HG02623 (cell line): ENCODE results near the gene PDLIM7.

ENCODE experiments used
- ATAC-seq: cut with Tn5 transposase; IDR thresholded peaks from one replicate; pipeline ENCODE4 v1.9.1; 2021; ENCODE audit warnings: moderate library complexity; ENCODE audit not compliant: unreplicated experiment

The PDLIM7 gene

GRCh38 chr5:177507596-177508220 is 10.3 kb upstream of the PDLIM7 start:
- ATAC-seq = no peak

GRCh38 chr5:177507165-177507564 is 9.8 kb upstream of the PDLIM7 start:
- ATAC-seq = no peak

GRCh38 chr5:177505075-177505474 is 7.7 kb upstream of the PDLIM7 start:
- no peak for ATAC-seq

- no peak for ATAC-seq
Measured at GRCh38 chr5:177504086-177505056, 7.0 kb upstream of the PDLIM7 start.

GRCh38 chr5:177503351-177504085 is 6.1 kb upstream of the PDLIM7 start:
- ATAC-seq = no peak

GRCh38 chr5:177502886-177503285 is 5.5 kb upstream of the PDLIM7 start:
- ATAC-seq = no peak

- no peak for ATAC-seq
Measured at GRCh38 chr5:177501874-177502678, 4.7 kb upstream of the PDLIM7 start.

GRCh38 chr5:177500685-177501522 is 3.5 kb upstream of the PDLIM7 start:
- no peak for ATAC-seq

GRCh38 chr5:177499842-177500241 is 2.4 kb upstream of the PDLIM7 start:
- ATAC-seq = no peak

- no peak for ATAC-seq
Measured at GRCh38 chr5:177498013-177498787, 796 bp upstream of the PDLIM7 start.

- no peak for ATAC-seq
Measured at GRCh38 chr5:177496727-177497291, 595 bp downstream of the PDLIM7 start.

GRCh38 chr5:177496070-177496726 is 1.2 kb downstream of the PDLIM7 start:
- no peak for ATAC-seq

- ATAC-seq = no peak
Measured at GRCh38 chr5:177495243-177496060, 2.0 kb downstream of the PDLIM7 start.

GRCh38 chr5:177494346-177495195 is 2.8 kb downstream of the PDLIM7 start:
- no peak for ATAC-seq

- ATAC-seq = no peak
Measured at GRCh38 chr5:177493795-177494345, 3.5 kb downstream of the PDLIM7 start.

- ATAC-seq = no peak
Measured at GRCh38 chr5:177492841-177493240, 4.6 kb downstream of the PDLIM7 start.
